Sigmoid colon (tissue), 4 donors: ENCODE data around the gene FRYL.
"Not testable (repeated sequence)": the region's sequence is repeated elsewhere in the genome, so short reads cannot be mapped to it uniquely, and the experiment has no call there.

Source experiments
- POLR2A ChIP-seq, 2 donors: fragments of 450-650 bp; IDR thresholded peaks; one replicate each; pipeline ENCODE4 v1.6.1; 2016; ENCODE audit warnings: antibody characterized with exemption in 2 of 2, mild to moderate bottlenecking in 2 of 2, moderate library complexity in 2 of 2
- POLR2AphosphoS5 ChIP-seq, 4 donors: sonication (generic); formaldehyde crosslinking; IDR thresholded peaks; one replicate each; pipeline ENCODE4 v1.6.1; 2017; ENCODE audit warnings: antibody characterized with exemption in 4 of 4
- TF ChIP-seq, protein P1 (sequence below), 4 experiments: fragments of 450-650 bp in 3 of 4; fragments of 200-600 bp in 1 of 4; IDR thresholded peaks; one replicate each; pipeline ENCODE4 v1.5.1; 2016 to 2019; ENCODE audit warnings: antibody characterized with exemption in 4 of 4, mild to moderate bottlenecking in 3 of 4, moderate library complexity in 2 of 4

DNA sequence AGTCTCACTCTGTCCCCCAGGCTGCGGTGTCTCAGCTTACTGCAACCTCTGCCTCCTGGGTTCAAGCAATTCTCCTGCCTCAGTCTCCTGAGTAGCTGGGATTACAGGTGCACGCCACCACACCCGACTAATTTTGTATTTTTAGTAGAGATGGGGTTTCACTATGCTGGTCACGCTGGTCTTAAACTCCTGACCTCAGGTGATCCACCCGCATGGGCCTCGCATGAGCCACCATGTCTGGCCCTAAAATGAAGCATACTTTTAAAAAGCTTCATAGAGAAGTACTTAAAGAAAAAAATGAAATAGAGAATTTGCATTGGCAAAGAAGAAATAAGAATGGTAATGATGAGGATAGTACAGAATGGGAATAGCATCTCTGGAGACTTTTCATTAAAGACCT lies 82.6 kb downstream of the FRYL start:
- TF ChIP-seq, protein P1, sequence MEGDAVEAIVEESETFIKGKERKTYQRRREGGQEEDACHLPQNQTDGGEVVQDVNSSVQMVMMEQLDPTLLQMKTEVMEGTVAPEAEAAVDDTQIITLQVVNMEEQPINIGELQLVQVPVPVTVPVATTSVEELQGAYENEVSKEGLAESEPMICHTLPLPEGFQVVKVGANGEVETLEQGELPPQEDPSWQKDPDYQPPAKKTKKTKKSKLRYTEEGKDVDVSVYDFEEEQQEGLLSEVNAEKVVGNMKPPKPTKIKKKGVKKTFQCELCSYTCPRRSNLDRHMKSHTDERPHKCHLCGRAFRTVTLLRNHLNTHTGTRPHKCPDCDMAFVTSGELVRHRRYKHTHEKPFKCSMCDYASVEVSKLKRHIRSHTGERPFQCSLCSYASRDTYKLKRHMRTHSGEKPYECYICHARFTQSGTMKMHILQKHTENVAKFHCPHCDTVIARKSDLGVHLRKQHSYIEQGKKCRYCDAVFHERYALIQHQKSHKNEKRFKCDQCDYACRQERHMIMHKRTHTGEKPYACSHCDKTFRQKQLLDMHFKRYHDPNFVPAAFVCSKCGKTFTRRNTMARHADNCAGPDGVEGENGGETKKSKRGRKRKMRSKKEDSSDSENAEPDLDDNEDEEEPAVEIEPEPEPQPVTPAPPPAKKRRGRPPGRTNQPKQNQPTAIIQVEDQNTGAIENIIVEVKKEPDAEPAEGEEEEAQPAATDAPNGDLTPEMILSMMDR (IDR thresholded peaks at IDR 0.05), result not testable (repeated sequence)
- not testable (repeated sequence) for TF ChIP-seq POLR2AphosphoS5, POLR2A (IDR thresholded peaks at IDR 0.05)
